ENCODE data around the gene DNAJC13. TPM values are rescaled to one million over a fixed set of nuclear protein-coding genes. Genes with fewer than 3 reads are reported as not detected.

DNAJC13 gene
- total RNA-seq, 1 experiment from 2014 or later: 28.5 TPM

DNA sequence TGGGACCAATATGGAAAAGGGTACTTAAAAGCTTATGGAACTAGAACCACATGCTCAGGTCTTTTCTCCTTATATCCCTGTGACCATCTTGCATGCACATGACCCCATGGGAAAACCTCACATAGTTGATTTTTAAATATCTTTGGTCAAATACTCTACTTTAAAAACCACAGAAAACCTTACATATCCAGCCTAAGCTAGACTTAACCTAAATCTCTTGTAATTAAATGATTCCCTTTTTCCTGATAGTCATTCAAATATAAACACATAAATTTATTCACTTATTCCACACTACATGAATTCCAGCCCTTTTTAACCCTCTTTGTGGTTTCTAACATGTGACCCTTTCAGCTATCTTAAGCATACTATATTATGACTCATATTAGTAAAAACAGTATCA is 46.8 kb downstream of the DNAJC13 start (continued):
- TF ChIP-seq, protein P1, sequence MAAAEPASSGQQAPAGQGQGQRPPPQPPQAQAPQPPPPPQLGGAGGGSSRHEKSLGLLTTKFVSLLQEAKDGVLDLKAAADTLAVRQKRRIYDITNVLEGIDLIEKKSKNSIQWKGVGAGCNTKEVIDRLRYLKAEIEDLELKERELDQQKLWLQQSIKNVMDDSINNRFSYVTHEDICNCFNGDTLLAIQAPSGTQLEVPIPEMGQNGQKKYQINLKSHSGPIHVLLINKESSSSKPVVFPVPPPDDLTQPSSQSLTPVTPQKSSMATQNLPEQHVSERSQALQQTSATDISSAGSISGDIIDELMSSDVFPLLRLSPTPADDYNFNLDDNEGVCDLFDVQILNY (CRISPR knock-in tag; IDR thresholded peaks at IDR 0.05): no peak
- TF ChIP-seq ZNF416 (CRISPR knock-in tag; IDR thresholded peaks at IDR 0.05): no peak
- no peak for TF ChIP-seq ZNF671 (CRISPR knock-in tag; IDR thresholded peaks at IDR 0.05)
- TF ChIP-seq ESRRA (CRISPR knock-in tag; IDR thresholded peaks at IDR 0.05; ENCODE audit: borderline replicate concordance): no peak
- no peak for TF ChIP-seq SP1 (CRISPR knock-in tag; conservative IDR thresholded peaks at IDR 0.05)

DNA sequence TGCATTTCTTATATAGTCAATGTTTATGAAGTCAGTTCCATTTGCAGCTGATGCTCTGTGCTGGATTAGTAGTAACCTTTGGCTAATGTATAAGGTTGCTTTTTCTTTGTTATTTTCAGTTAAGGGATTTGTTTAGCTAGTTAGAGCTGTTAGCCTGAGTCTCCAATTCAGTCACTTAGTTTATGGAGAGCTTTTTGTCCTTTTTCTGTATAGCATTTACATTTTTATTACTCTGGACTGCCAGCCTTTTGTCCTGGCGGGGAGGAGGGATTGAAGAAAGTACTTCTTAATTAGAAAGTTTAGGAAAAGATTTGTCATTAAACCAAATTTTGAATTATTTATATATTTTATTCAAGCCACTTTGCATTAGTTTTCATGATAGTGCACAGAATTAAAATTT is 52.0 kb downstream of the DNAJC13 start:
- H3K27ac Mint-ChIP-seq: peak overlapping the region; percentile 46; the same call in 1 of the 2 replicates
- POLR2A ChIA-PET: no interaction called here
- ATAC-seq (no peak), DNase-seq (ENCODE audit: low spot score) (no peak)
- H3K4me1 Mint-ChIP-seq: peaks cover 9% of the 10 kb centered on the region
- H3K36me3 Mint-ChIP-seq: peaks cover 63% of the 10 kb centered on the region
- no peak overlapping the region for H3K4me3 Mint-ChIP-seq
- TF ChIP-seq NR2C2 (CRISPR knock-in tag; IDR thresholded peaks at IDR 0.05) (no peak), ATF1 (CRISPR knock-in tag; IDR thresholded peaks at IDR 0.05) (no peak), FOXP1 (CRISPR knock-in tag; IDR thresholded peaks at IDR 0.05; ENCODE audit: borderline replicate concordance) (no peak), SP1 (CRISPR knock-in tag; conservative IDR thresholded peaks at IDR 0.05) (no peak), TP53 (CRISPR knock-in tag; IDR thresholded peaks at IDR 0.05) (no peak)
- TF ChIP-seq, protein P2, sequence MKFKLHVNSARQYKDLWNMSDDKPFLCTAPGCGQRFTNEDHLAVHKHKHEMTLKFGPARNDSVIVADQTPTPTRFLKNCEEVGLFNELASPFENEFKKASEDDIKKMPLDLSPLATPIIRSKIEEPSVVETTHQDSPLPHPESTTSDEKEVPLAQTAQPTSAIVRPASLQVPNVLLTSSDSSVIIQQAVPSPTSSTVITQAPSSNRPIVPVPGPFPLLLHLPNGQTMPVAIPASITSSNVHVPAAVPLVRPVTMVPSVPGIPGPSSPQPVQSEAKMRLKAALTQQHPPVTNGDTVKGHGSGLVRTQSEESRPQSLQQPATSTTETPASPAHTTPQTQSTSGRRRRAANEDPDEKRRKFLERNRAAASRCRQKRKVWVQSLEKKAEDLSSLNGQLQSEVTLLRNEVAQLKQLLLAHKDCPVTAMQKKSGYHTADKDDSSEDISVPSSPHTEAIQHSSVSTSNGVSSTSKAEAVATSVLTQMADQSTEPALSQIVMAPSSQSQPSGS (CRISPR knock-in tag; IDR thresholded peaks at IDR 0.05; ENCODE audit: borderline replicate concordance, low read depth): no peak
- TF ChIP-seq, protein P1 (CRISPR knock-in tag; IDR thresholded peaks at IDR 0.05): no peak
- no peaks in the 10 kb centered on the region for H3K27me3 Mint-ChIP-seq (ENCODE audit: low read depth)
- CTCF ChIA-PET: no interaction called here
- H3K9me3 Mint-ChIP-seq: peaks cover 3% of the 10 kb centered on the region; the same call in 1 of the 2 replicates

DNA sequence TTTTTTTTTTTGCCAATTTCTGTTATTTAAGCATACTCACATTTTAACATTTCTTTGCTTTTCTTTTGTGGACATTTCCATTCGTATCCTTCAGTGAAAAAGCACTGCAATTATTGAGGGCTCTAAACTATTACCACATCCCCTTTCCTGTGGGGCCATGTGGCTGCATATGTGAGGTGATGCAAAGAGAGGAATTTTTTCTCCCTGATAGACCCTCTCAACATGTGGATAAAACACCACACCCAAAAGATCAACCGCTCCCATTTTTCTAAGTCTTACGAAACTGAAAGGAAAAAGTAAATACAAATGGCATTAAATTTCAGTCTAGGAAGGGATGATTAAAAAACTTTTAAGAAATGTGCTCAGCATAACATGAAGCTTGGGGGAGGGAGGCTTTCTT is 68.8 kb downstream of the DNAJC13 start:
- Mint-ChIP-seq H3K9me3 (no peaks in the 10 kb centered on the region), H3K27ac (no peak overlapping the region), H3K27me3 (ENCODE audit: low read depth) (no peaks in the 10 kb centered on the region), H3K4me3 (no peak overlapping the region), H3K4me1 (no peaks in the 10 kb centered on the region), H3K36me3 (peaks cover 19% of the 10 kb centered on the region)
- ATAC-seq (no peak), DNase-seq (ENCODE audit: low spot score) (no peak)
- POLR2A ChIA-PET: no interaction called here
- CTCF ChIA-PET: no interaction called here
- TF ChIP-seq, protein P2 (CRISPR knock-in tag; IDR thresholded peaks at IDR 0.05; ENCODE audit: borderline replicate concordance, low read depth): no peak
- no peak for TF ChIP-seq SOX15 (CRISPR knock-in tag; IDR thresholded peaks at IDR 0.05)
- TF ChIP-seq, protein P3, sequence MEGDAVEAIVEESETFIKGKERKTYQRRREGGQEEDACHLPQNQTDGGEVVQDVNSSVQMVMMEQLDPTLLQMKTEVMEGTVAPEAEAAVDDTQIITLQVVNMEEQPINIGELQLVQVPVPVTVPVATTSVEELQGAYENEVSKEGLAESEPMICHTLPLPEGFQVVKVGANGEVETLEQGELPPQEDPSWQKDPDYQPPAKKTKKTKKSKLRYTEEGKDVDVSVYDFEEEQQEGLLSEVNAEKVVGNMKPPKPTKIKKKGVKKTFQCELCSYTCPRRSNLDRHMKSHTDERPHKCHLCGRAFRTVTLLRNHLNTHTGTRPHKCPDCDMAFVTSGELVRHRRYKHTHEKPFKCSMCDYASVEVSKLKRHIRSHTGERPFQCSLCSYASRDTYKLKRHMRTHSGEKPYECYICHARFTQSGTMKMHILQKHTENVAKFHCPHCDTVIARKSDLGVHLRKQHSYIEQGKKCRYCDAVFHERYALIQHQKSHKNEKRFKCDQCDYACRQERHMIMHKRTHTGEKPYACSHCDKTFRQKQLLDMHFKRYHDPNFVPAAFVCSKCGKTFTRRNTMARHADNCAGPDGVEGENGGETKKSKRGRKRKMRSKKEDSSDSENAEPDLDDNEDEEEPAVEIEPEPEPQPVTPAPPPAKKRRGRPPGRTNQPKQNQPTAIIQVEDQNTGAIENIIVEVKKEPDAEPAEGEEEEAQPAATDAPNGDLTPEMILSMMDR (IDR thresholded peaks at IDR 0.05): no peak
- TF ChIP-seq ATF1 (CRISPR knock-in tag; IDR thresholded peaks at IDR 0.05): no peak
- no peak for TF ChIP-seq TP53 (CRISPR knock-in tag; IDR thresholded peaks at IDR 0.05)
- TF ChIP-seq, protein P4, sequence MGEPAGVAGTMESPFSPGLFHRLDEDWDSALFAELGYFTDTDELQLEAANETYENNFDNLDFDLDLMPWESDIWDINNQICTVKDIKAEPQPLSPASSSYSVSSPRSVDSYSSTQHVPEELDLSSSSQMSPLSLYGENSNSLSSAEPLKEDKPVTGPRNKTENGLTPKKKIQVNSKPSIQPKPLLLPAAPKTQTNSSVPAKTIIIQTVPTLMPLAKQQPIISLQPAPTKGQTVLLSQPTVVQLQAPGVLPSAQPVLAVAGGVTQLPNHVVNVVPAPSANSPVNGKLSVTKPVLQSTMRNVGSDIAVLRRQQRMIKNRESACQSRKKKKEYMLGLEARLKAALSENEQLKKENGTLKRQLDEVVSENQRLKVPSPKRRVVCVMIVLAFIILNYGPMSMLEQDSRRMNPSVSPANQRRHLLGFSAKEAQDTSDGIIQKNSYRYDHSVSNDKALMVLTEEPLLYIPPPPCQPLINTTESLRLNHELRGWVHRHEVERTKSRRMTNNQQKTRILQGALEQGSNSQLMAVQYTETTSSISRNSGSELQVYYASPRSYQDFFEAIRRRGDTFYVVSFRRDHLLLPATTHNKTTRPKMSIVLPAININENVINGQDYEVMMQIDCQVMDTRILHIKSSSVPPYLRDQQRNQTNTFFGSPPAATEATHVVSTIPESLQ (CRISPR knock-in tag; IDR thresholded peaks at IDR 0.05): no peak
- no peak for TF ChIP-seq ZNF263 (CRISPR knock-in tag; IDR thresholded peaks at IDR 0.05; ENCODE audit: low read depth)
- TF ChIP-seq, protein P5, sequence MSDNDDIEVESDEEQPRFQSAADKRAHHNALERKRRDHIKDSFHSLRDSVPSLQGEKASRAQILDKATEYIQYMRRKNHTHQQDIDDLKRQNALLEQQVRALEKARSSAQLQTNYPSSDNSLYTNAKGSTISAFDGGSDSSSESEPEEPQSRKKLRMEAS (CRISPR knock-in tag; IDR thresholded peaks at IDR 0.05): no peak
- TF ChIP-seq, protein P6, sequence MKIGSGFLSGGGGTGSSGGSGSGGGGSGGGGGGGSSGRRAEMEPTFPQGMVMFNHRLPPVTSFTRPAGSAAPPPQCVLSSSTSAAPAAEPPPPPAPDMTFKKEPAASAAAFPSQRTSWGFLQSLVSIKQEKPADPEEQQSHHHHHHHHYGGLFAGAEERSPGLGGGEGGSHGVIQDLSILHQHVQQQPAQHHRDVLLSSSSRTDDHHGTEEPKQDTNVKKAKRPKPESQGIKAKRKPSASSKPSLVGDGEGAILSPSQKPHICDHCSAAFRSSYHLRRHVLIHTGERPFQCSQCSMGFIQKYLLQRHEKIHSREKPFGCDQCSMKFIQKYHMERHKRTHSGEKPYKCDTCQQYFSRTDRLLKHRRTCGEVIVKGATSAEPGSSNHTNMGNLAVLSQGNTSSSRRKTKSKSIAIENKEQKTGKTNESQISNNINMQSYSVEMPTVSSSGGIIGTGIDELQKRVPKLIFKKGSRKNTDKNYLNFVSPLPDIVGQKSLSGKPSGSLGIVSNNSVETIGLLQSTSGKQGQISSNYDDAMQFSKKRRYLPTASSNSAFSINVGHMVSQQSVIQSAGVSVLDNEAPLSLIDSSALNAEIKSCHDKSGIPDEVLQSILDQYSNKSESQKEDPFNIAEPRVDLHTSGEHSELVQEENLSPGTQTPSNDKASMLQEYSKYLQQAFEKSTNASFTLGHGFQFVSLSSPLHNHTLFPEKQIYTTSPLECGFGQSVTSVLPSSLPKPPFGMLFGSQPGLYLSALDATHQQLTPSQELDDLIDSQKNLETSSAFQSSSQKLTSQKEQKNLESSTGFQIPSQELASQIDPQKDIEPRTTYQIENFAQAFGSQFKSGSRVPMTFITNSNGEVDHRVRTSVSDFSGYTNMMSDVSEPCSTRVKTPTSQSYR (CRISPR knock-in tag; IDR thresholded peaks at IDR 0.05): no peak
- TF ChIP-seq ZNF416 (CRISPR knock-in tag; IDR thresholded peaks at IDR 0.05): no peak
- TF ChIP-seq RELA (CRISPR knock-in tag; IDR thresholded peaks at IDR 0.05; ENCODE audit: borderline replicate concordance): no peak
- no peak for TF ChIP-seq ZNF219 (CRISPR knock-in tag; IDR thresholded peaks at IDR 0.05; ENCODE audit: borderline replicate concordance)
- no peak for TF ChIP-seq TEAD4 (CRISPR knock-in tag; IDR thresholded peaks at IDR 0.05)
- no peak for TF ChIP-seq ZNF121 (CRISPR knock-in tag; IDR thresholded peaks at IDR 0.05)
